Measurements from ENCODE around the gene RAB3D.

The RAB3D gene

DNA sequence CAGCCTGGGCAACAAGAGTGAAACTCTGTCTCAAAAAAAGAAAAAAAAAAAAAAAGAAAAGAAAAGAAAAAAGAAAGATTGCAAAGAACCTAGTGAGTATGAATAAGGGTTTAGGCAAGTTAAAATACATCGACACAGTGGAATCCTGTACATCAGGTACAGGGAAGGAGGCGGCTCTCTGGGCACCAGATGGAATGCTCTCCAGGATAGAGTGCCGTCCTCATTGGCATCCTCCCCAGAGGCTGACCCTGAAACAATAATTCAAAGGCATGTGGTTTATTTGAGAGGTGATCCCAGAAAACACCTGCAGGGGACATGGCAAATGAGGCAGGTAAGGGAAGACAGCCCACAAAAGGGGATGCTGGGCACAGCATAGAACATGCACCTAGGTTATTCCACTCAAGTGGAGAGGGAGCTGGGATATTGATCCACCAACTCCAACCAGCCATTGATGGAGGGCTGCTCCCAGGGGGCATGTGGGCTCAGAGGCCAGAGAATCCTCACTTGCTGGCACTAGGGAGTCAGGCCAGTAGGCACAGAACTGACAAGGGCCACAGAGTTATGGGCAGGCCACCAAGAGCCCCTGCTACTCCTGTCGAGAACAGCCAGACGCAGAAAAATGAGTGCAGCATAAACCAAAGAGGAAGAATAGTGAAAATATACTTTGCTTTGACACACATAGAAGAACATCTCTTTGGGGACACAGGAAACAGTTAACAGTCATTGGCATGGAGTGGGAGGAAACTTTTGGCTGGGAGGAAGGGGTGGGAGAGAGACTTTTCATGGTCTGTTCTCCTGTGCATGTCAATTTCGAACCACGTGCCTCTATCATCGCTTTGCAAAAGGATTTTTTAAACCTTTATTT, 39.3 kb downstream of the RAB3D start:
- H3K4me3 ChIP-seq (ENCODE audit: low read depth, low read length): no peak overlapping the region
- TF ChIP-seq, protein P1, sequence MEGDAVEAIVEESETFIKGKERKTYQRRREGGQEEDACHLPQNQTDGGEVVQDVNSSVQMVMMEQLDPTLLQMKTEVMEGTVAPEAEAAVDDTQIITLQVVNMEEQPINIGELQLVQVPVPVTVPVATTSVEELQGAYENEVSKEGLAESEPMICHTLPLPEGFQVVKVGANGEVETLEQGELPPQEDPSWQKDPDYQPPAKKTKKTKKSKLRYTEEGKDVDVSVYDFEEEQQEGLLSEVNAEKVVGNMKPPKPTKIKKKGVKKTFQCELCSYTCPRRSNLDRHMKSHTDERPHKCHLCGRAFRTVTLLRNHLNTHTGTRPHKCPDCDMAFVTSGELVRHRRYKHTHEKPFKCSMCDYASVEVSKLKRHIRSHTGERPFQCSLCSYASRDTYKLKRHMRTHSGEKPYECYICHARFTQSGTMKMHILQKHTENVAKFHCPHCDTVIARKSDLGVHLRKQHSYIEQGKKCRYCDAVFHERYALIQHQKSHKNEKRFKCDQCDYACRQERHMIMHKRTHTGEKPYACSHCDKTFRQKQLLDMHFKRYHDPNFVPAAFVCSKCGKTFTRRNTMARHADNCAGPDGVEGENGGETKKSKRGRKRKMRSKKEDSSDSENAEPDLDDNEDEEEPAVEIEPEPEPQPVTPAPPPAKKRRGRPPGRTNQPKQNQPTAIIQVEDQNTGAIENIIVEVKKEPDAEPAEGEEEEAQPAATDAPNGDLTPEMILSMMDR (IDR thresholded peaks at IDR 0.05; ENCODE audit: borderline replicate concordance, insufficient read depth, low read depth, low read length): no peak

DNA sequence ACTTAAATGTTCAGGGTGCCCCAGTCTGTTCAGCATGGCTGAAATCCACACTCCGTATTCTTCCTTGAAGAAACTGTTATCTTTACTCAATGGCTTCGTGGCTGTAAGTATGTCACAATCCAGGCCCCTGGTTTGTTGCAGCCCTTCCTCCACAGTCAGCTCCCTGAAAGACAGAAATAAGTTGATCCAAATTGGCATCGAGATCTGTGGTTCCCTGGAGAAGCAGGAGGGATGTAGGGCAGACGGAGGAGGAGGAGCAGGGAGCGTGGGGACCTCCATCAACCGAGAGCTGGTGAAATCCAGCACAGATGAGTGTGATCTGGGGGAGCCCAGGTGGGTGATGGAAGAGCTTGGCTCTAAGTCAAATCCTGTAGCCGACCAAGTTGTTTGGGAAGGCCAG, 43.2 kb downstream of the RAB3D start:
- H3K4me3 ChIP-seq (ENCODE audit: low read depth, low read length): no peak overlapping the region
- TF ChIP-seq, protein P1 (IDR thresholded peaks at IDR 0.05; ENCODE audit: borderline replicate concordance, insufficient read depth, low read depth, low read length): no peak

DNA sequence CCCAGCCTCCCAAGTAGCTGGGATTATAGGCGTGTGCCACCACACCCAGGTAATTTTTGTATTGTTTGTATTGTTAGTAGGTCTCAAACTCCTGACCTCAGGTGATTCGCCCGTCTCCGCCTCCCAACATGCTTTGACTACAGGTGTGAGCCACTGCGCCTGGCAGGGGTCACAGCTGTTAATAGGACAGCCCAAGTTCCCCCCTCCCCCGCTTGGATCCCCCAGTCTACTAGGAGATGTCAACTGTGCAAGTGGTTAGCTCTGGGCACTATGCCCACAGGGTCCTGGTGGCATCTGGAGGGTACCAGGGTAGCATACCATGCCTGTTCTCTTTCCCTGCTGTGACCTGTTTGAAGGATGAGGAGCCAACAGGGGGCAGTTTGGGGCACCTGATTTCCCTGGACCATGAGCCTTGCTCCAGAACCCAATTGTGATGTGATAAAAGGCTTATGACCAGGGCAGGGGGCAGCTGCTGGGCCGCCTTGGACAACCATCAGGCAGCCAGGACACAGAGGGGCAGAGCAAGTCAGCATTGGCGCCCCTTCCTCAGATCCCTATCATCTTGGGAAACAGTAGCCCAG, 43.7 kb downstream of the RAB3D start, which contains the start of gene TSPAN16:
TSS of gene TSPAN16 (plus strand) at position 496 of the 581 bp plus-strand sequence. CDS start 138 bp downstream, outside the sequence.
- TF ChIP-seq, protein P1 (IDR thresholded peaks at IDR 0.05; ENCODE audit: borderline replicate concordance, insufficient read depth, low read depth, low read length): no peak
- H3K4me3 ChIP-seq (ENCODE audit: low read depth, low read length): no peak within 1 kb of the TSS

DNA sequence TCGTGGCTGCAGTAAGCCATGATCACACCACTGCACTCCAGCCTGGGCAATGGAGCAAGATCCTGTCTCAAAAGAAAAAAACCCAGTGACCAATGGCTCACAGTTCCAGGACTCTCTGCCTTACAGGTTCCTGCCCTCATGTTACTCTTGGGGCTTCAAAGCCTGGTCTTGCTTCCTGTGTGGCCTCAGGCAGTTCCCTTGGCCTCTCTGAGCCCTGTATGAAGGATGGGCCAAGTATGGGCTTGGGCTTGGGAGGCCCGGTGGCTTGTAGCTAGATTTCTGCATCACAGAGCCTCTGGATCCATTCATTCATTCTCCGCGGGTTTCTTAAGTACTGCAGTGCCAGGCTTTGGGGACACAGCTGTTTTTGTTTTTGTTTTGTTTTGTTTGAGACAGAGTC, 44.3 kb downstream of the RAB3D start:
- TF ChIP-seq, protein P1 (IDR thresholded peaks at IDR 0.05; ENCODE audit: borderline replicate concordance, insufficient read depth, low read depth, low read length): no peak
- H3K4me3 ChIP-seq (ENCODE audit: low read depth, low read length): no peak overlapping the region

DNA sequence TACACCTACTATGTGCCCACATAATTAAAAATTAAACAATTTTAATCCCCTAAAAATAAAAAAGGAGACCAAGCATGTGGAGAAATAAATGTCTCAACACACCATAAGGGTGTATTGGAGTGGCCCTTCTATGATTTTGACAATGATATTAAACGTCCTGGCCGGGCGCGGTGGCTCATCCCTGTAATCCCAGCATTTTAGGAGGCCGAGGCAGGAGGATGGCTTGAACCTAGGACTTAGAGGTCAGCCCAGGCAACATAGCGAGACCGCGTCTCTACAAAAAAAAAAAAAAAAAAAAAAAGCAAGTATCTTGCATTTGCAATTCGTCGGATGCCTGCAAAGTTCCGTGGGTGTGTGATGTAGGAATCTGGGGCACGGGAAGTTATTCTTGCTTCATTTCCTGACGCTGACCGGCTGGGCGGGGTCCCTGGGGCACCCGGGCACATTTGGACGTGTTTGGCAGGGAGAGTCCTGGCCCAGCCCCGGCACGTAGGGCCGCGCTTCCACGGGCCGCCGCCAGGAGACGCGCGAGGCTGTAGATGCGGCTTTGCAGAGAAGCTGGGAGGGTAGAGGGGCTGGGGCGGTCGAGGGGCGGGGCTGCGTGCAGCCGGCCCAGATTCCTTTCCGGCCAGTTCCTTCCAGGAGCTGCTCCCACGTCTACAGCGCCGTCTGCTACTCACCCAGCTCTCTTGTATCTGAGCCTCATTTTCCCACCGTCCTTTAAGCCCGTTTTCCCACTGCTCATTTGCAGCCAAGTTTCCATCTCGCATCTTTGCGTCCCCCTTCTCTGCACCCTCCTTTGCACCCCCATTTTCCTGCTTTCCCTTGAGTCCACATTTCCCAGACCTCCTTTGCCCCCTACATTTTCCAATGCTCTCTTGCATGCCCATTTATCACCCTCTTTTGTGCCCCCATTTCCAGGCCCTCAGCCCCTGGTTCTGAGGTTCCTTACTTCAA, 45.7 kb downstream of the RAB3D start:
- H3K4me3 ChIP-seq (ENCODE audit: low read depth, low read length): no peak overlapping the region
- TF ChIP-seq, protein P1 (IDR thresholded peaks at IDR 0.05; ENCODE audit: borderline replicate concordance, insufficient read depth, low read depth, low read length): peak; percentile 99

DNA sequence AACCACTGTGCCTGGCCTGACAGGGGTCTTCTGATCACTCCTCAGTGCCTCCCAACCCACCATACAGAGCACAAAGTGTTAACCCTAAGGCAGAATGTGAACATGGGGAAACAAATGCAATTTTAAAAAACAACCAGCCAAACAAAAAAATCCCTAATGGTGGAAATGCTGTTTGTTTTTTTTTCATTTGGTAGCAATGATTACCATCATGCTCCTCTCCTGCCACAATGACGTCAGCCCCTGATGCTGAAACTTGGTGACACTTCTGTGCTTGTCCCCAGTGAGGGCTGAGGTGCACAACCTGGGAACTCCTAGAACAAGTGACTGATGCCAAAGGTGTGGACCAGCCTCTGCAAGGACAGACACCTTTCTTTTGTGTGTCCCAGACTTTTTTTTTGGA, 47.5 kb downstream of the RAB3D start:
- H3K4me3 ChIP-seq (ENCODE audit: low read depth, low read length): no peak overlapping the region
- TF ChIP-seq, protein P1 (IDR thresholded peaks at IDR 0.05; ENCODE audit: borderline replicate concordance, insufficient read depth, low read depth, low read length): no peak

All from GM12875 (cell line).